Fibroblast of lung (primary cell): ENCODE measurements around the gene SCO2. TPM values are rescaled to one million over a fixed set of nuclear protein-coding genes. Genes with fewer than 3 reads are reported as not detected.

Experiments used
- DNase-seq, 2 donors: peaks; one replicate each; pipeline versions ENCODE4 v3.0.0 to v3.0.0-alpha.2; 2010; ENCODE audit warnings: low read depth in 2 of 2
- H2AFZ ChIP-seq: 2 replicates; pipeline ENCODE4 v1.5.1; 2012; ENCODE audit warnings: low read length, control low read depth, inconsistent platforms
- H3K27ac ChIP-seq: 2 replicates; pipeline ENCODE4 v1.5.1; 2011; ENCODE audit warnings: low read length, control low read depth; ENCODE audit not compliant: insufficient read depth
- H3K27me3 ChIP-seq: 2 replicates; pipeline ENCODE4 v1.5.1; 2011; ENCODE audit warnings: mild to moderate bottlenecking, low read length; ENCODE audit not compliant: control insufficient read depth, insufficient read depth
- H3K36me3 ChIP-seq: 2 replicates; pipeline ENCODE4 v1.5.1; 2011; ENCODE audit warnings: low read length; ENCODE audit not compliant: control insufficient read depth, insufficient read depth
- H3K4me1 ChIP-seq: 2 replicates; pipeline ENCODE4 v1.5.1; 2011; ENCODE audit warnings: low read length; ENCODE audit not compliant: control insufficient read depth, insufficient read depth; ENCODE audit errors: extremely low read depth
- H3K4me2 ChIP-seq: 2 replicates; pipeline ENCODE4 v1.5.1; 2011; ENCODE audit warnings: low read length, control low read depth; ENCODE audit not compliant: insufficient read depth; ENCODE audit errors: extremely low read depth
- H3K4me3 ChIP-seq, 4 experiments: fragments of 200-600 bp in 1 of 4; sonication (generic) in 1 of 4; replicated peaks in 1 of 4; 2 replicates each; pipeline ENCODE4 v1.5.1; 2011 to 2016; ENCODE audit warnings: low read length in 4 of 4, low read depth in 3 of 4, mild to moderate bottlenecking in 3 of 4, control low read depth in 2 of 4, inconsistent platforms in 1 of 4, mixed read lengths in 1 of 4; ENCODE audit not compliant: insufficient read depth in 1 of 4; ENCODE audit errors: control extremely low read depth in 1 of 4
- H3K79me2 ChIP-seq: 2 replicates; pipeline ENCODE4 v1.5.1; 2012; ENCODE audit warnings: mild to moderate bottlenecking, low read length, inconsistent platforms; ENCODE audit not compliant: control insufficient read depth, insufficient read depth
- H3K9ac ChIP-seq: 2 replicates; pipeline ENCODE4 v1.5.1; 2011; ENCODE audit warnings: mild to moderate bottlenecking, low read length, control low read depth; ENCODE audit not compliant: insufficient read depth
- H3K9me3 ChIP-seq: 2 replicates; pipeline ENCODE4 v1.5.1; 2012; ENCODE audit warnings: low read depth, low read length; ENCODE audit not compliant: control insufficient read depth, insufficient read depth
- H4K20me1 ChIP-seq: 2 replicates; pipeline ENCODE4 v1.5.1; 2011; ENCODE audit warnings: low read length; ENCODE audit not compliant: control insufficient read depth, insufficient read depth; ENCODE audit errors: extremely low read depth
- EZH2 ChIP-seq: IDR thresholded peaks from 2 replicates; pipeline ENCODE4 v1.5.1; 2012; ENCODE audit warnings: low read length, control low read depth, mild to moderate bottlenecking; ENCODE audit errors: missing control alignments
- polyA plus RNA-seq, 2 donors: library from polyadenylated mRNA; depleted of rRNA in 1 of 2; stranded (reverse) in 1 of 2; unstranded in 1 of 2; fragments of >200 nt; gene quantifications; 2 replicates each; pipeline ENCODE4 v1.2.1, GENCODE V29; 2011 to 2012; ENCODE audit warnings: missing spikeins in 1 of 2
- total RNA-seq: library from RNA; depleted of rRNA; stranded (reverse); fragments of >200 nt; gene quantifications from 2 replicates; pipeline ENCODE4 v1.2.1, GENCODE V29; 2014
- TF ChIP-seq, protein P1 (sequence below), 2 donors: IDR thresholded peaks in 1 of 2; conservative IDR thresholded peaks in 1 of 2; 1 replicate in 1 of 2; 2 replicates in 1 of 2; pipeline ENCODE4 v1.5.1; 2011 to 2012; ENCODE audit warnings: low read length in 2 of 2, control low read depth in 1 of 2, inconsistent platforms in 1 of 2, low read depth in 1 of 2, mild to moderate bottlenecking in 1 of 2

Gene SCO2
- total and polyA plus RNA-seq, 2 donors (not counting 1 experiment from before 2014, with no cell fraction given): 0.42 to 3.1 TPM

DNA sequence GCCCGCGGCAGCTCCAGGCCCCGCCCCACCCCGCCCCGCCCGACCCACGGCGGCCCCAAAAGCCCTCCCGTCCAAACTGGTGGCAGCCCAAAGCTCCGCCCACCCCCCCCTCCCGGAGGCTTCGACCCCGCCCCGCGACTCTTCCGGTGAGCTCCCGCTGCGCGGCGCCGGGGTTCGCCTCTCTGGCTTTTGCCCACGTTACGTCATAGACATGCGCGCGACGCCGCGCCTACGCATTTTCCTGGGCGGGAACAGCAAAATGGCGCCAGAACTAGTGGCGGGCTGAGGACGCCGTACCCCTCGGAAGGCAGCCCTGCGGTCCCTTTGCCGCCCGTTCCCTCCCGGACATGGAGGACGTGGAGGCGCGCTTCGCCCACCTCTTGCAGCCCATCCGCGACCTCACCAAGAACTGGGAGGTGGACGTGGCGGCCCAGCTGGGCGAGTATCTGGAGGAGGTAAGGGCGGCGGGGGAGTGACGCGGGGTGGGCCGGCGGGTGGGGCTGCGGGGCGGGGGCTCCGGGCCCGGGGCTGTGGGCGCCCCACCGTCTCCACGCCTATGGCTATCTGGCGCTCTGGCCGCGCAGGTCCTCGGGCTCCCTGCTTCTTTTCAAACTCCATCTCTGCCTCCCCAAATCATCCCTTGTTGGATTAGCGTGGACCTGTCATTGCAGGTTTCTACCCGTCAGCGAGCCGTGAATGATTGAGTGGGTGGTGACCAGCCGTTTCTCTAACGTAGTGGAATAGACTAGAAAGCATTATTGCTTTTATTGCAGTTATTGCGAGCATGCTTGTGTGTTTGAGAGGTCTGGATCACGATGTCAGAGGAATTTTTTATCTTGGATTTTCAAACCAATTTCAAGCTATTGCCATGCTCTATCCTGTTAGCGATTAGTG, 17.2 kb downstream of the SCO2 start, which contains the start of gene NCAPH2:
Gene NCAPH2, plus strand, starts transcription at position 234 of the 894 bp plus-strand sequence. Its CDS starts 114 bp downstream, at position 348.
- H3K79me2 ChIP-seq: peaks cover 51% of the 10 kb centered on the region
- H3K9ac ChIP-seq: peak within 1 kb of the TSS; percentile 90
- no peaks in the 10 kb centered on the region for H3K9me3 ChIP-seq
- TF ChIP-seq, protein P1, sequence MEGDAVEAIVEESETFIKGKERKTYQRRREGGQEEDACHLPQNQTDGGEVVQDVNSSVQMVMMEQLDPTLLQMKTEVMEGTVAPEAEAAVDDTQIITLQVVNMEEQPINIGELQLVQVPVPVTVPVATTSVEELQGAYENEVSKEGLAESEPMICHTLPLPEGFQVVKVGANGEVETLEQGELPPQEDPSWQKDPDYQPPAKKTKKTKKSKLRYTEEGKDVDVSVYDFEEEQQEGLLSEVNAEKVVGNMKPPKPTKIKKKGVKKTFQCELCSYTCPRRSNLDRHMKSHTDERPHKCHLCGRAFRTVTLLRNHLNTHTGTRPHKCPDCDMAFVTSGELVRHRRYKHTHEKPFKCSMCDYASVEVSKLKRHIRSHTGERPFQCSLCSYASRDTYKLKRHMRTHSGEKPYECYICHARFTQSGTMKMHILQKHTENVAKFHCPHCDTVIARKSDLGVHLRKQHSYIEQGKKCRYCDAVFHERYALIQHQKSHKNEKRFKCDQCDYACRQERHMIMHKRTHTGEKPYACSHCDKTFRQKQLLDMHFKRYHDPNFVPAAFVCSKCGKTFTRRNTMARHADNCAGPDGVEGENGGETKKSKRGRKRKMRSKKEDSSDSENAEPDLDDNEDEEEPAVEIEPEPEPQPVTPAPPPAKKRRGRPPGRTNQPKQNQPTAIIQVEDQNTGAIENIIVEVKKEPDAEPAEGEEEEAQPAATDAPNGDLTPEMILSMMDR (conservative IDR thresholded peaks at IDR 0.05 in 1 of 2, IDR thresholded peaks at IDR 0.05 in 1 of 2; ENCODE audit: low read depth in 1 of 2, low read length in 2 of 2): no peak
- TF ChIP-seq EZH2: no peak
- H3K4me1 ChIP-seq: peaks cover 3% of the 10 kb centered on the region
- peak within 1 kb of the TSS; percentile 90 for H3K27ac ChIP-seq
- peaks cover 15% of the 10 kb centered on the region for H3K36me3 ChIP-seq
- peak within 1 kb of the TSS; percentile 91 to 97 (median 94) for H3K4me3 ChIP-seq
- no peaks in the 10 kb centered on the region for H3K27me3 ChIP-seq
- peak within 1 kb of the TSS; percentile 89 for H2AFZ ChIP-seq
- DNase-seq: peak; percentile 91 to 97
- peak within 1 kb of the TSS; percentile 99 for H3K4me2 ChIP-seq
- no peaks in the 10 kb centered on the region for H4K20me1 ChIP-seq

DNA sequence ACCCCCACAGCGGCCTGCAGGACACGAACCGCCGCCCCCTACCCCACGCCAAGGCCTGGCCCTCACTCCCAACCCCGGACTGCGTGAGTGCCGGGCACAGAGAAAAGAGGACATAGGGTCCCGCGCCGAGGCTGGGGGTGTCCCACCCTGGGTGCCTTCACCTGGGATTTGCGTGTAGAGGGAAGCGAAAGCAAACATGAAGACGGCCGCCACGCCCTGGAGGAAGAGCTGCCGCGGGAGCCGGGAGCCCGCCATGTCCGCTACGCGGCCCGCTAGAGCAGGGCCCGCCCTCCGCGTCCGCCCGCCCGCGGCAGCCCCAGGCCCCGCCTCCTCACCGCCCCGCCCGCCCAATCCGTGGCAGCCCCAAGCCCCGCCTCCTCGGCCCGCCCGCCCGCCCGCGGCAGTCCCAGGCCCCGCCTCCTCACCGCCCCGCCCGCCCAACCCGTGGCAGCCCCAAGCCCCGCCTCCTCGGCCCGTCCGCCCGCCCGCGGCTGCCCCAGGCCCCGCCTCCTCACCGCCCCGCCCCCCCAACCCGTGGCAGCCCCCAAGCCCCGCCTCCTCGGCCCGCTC, 17.9 kb downstream of the SCO2 start, which contains the start of gene LMF2:
Gene LMF2, minus strand, starts transcription at position 282 of the 570 bp plus-strand sequence. Its CDS starts 27 bp downstream, at position 255.
- peak within 1 kb of the TSS; percentile 89 for H2AFZ ChIP-seq
- H3K27me3 ChIP-seq: no peaks in the 10 kb centered on the region
- no peak for DNase-seq
- H3K27ac ChIP-seq: peak within 1 kb of the TSS; percentile 90
- H3K9me3 ChIP-seq: no peaks in the 10 kb centered on the region
- H3K36me3 ChIP-seq: peaks cover 16% of the 10 kb centered on the region
- H3K4me2 ChIP-seq: peak within 1 kb of the TSS; percentile 99
- peak within 1 kb of the TSS; percentile 91 to 97 (median 94) for H3K4me3 ChIP-seq
- H3K9ac ChIP-seq: peak within 1 kb of the TSS; percentile 90
- H3K4me1 ChIP-seq: peaks cover 3% of the 10 kb centered on the region
- no peaks in the 10 kb centered on the region for H4K20me1 ChIP-seq
- peaks cover 44% of the 10 kb centered on the region for H3K79me2 ChIP-seq
- TF ChIP-seq, protein P1 (conservative IDR thresholded peaks at IDR 0.05 in 1 of 2, IDR thresholded peaks at IDR 0.05 in 1 of 2; ENCODE audit: low read depth in 1 of 2, low read length in 2 of 2): no peak
- no peak for TF ChIP-seq EZH2
